Endothelial cell of umbilical vein (primary cell): ENCODE measurements around the gene CHRND.
"Not testable (repeated sequence)": the region's sequence is repeated elsewhere in the genome, so short reads cannot be mapped to it uniquely, and the experiment has no call there.

Source experiments
- EZH2 ChIP-seq: IDR thresholded peaks from 2 replicates; pipeline ENCODE4 v1.6.1; 2012; ENCODE audit warnings: borderline replicate concordance, low read depth, mild to moderate bottlenecking, moderate library complexity, low read length, inconsistent platforms; ENCODE audit not compliant: severe bottlenecking
- FOS ChIP-seq: IDR thresholded peaks from 2 replicates; pipeline ENCODE4 v1.6.1; 2011; ENCODE audit warnings: mild to moderate bottlenecking, low read length, moderate library complexity, borderline replicate concordance; ENCODE audit not compliant: insufficient read depth
- JUN ChIP-seq: IDR thresholded peaks from 2 replicates; pipeline ENCODE4 v1.6.1; 2011; ENCODE audit warnings: borderline replicate concordance, low read depth; ENCODE audit not compliant: insufficient read length, insufficient read depth
- MYC ChIP-seq: IDR thresholded peaks from one replicate; pipeline ENCODE4 v1.6.1; 2011; ENCODE audit warnings: mild to moderate bottlenecking, low read depth, low read length
- POLR2A ChIP-seq: IDR thresholded peaks from 2 replicates; pipeline ENCODE4 v1.6.1; 2012; ENCODE audit warnings: low read depth, mild to moderate bottlenecking, control low read depth, low read length
- POLR2AphosphoS5 ChIP-seq: IDR thresholded peaks from 2 replicates; pipeline ENCODE4 v1.6.1; 2012; ENCODE audit warnings: low read depth, mild to moderate bottlenecking, control low read depth, low read length, moderate library complexity; ENCODE audit not compliant: insufficient read depth
- TF ChIP-seq, protein P1 (sequence below): IDR thresholded peaks from 2 replicates; pipeline ENCODE4 v1.6.1; 2011; ENCODE audit not compliant: insufficient read depth, insufficient read length
- TF ChIP-seq, protein P2 (sequence below), 2 donors: IDR thresholded peaks; 1 replicate in 1 of 2; 2 replicates in 1 of 2; pipeline ENCODE4 v1.5.1; 2011; ENCODE audit warnings: low read length in 2 of 2, mild to moderate bottlenecking in 2 of 2, moderate library complexity in 2 of 2, control low read depth in 1 of 2, inconsistent platforms in 1 of 2, low read depth in 1 of 2; ENCODE audit not compliant: insufficient read depth in 1 of 2; ENCODE audit errors: extremely low read depth in 1 of 2

DNA sequence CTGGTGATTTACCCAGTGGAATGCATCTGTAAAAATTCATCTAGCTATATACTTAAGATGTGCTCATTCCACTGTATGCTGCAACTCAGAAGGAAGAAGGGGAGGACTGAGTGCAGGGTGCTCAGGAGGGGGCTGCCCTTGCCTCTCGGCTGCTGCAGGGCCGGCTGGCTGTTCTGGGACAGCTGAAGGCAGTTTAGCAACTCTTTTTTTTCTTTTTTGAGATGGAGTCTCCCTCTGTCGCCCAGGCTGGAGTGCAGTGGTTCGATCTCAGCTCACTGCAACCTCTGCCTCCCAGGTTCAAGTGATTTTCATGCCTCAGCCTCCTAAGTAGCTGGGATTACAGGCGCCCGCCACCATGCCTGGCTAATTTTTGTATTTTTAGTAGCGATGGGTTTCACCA lies 6.9 kb downstream of the CHRND start:
- TF ChIP-seq, protein P1, sequence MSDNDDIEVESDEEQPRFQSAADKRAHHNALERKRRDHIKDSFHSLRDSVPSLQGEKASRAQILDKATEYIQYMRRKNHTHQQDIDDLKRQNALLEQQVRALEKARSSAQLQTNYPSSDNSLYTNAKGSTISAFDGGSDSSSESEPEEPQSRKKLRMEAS, result not testable (repeated sequence)
- TF ChIP-seq, protein P2, sequence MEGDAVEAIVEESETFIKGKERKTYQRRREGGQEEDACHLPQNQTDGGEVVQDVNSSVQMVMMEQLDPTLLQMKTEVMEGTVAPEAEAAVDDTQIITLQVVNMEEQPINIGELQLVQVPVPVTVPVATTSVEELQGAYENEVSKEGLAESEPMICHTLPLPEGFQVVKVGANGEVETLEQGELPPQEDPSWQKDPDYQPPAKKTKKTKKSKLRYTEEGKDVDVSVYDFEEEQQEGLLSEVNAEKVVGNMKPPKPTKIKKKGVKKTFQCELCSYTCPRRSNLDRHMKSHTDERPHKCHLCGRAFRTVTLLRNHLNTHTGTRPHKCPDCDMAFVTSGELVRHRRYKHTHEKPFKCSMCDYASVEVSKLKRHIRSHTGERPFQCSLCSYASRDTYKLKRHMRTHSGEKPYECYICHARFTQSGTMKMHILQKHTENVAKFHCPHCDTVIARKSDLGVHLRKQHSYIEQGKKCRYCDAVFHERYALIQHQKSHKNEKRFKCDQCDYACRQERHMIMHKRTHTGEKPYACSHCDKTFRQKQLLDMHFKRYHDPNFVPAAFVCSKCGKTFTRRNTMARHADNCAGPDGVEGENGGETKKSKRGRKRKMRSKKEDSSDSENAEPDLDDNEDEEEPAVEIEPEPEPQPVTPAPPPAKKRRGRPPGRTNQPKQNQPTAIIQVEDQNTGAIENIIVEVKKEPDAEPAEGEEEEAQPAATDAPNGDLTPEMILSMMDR (IDR thresholded peaks at IDR 0.05; ENCODE audit: extremely low read depth in 1 of 2, insufficient read depth in 1 of 2, low read depth in 1 of 2, low read length in 2 of 2), result not testable (repeated sequence)
- TF ChIP-seq EZH2, POLR2AphosphoS5, POLR2A, FOS, MYC, JUN: not testable (repeated sequence)
